Measurements from ENCODE around the gene UCK1. TPM values are rescaled to one million over a fixed set of nuclear protein-coding genes. Genes with fewer than 3 reads are reported as not detected.

Gene UCK1
- total RNA-seq, 1 donor from 2014 or later = 30.4 TPM

DNA sequence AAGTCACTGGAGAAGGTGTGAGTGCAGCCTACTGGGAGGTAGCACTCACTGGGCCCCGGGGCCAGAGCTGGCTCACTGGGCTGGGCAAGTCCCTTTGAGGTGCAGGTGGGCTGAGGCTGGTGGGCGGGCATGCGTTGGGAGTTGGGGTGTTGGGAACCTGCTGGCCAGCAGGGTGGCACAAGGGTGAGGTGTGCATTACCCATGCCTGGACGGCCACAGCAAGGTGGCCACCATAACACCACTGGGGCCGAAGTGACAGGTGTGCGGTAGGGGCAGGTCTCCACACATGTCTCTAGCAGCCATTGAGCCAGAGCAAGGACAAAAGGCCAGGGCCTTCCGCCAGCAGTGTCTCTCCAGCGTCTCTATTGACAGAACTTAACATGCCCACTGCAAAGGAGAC lies 36.8 kb upstream of the UCK1 start:
- no peaks in the 10 kb centered on the region for H3K27me3 Mint-ChIP-seq
- no peaks in the 10 kb centered on the region for H3K4me1 Mint-ChIP-seq
- intact Hi-C loops (cut with micrococcal nuclease) = loop anchor here (5.0 kb wide), 1 partner anchor 1199 kb away; no protein-coding TSS in a partner anchor
- TF ChIP-seq CTCF (IDR thresholded peaks at IDR 0.05) = no peak
- H3K36me3 Mint-ChIP-seq (ENCODE audit: low read depth) = peaks cover 45% of the 10 kb centered on the region
- ATAC-seq (ENCODE audit: low read depth) (no peak), DNase-seq (no peak)
- H3K9me3 Mint-ChIP-seq = no peaks in the 10 kb centered on the region
- ChIA-PET POLR2A (no interaction called here), CTCF (no interaction called here)
- H3K27ac Mint-ChIP-seq = peak overlapping the region; percentile 33
- H3K4me3 Mint-ChIP-seq = no peak overlapping the region

- no peaks in the 10 kb centered on the region for H3K4me1 Mint-ChIP-seq
- H3K4me3 Mint-ChIP-seq = no peak overlapping the region
- no peak for ATAC-seq (ENCODE audit: low read depth)
- peaks cover 34% of the 10 kb centered on the region for H3K36me3 Mint-ChIP-seq (ENCODE audit: low read depth)
- no peak for TF ChIP-seq CTCF (IDR thresholded peaks at IDR 0.05)
- no peak for DNase-seq
- POLR2A ChIA-PET = interaction anchor here (0.7 kb wide), 2 partner anchors 63 to 97 kb away, joined by 4 to 13 read pairs; no protein-coding TSS in a partner anchor
- no peaks in the 10 kb centered on the region for H3K27me3 Mint-ChIP-seq
- H3K9me3 Mint-ChIP-seq = no peaks in the 10 kb centered on the region
- intact Hi-C loops (cut with micrococcal nuclease) = loop anchor here (5.0 kb wide), 1 partner anchor 1201 kb away; no protein-coding TSS in a partner anchor
- CTCF ChIA-PET = no interaction called here
- H3K27ac Mint-ChIP-seq = no peak overlapping the region
Measured at GRCh38 chr9:131566158-131566557, 35.1 kb upstream of the UCK1 start.

DNA sequence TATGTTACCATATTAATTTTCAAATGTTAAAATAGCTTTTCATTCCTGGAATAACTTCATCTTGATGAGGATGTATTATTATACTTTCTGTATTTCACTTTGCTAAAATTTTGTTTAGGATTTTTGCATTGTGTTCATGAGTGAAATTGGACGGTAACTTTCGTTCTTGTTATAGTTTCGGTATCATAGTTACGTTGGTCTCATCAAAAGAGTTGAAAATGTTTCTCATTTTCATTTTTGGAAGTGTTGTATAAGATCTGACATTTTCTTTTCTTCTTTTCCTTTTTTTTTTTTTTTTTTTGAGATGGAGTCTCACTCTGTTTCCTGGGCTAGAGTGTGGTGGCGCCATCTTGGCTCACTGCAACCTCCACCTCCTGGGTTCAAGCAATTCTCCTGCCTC lies 34.3 kb upstream of the UCK1 start:
- intact Hi-C loops (cut with micrococcal nuclease) = loop anchor here (5.0 kb wide), 1 partner anchor 1202 kb away; no protein-coding TSS in a partner anchor
- no peak for ATAC-seq (ENCODE audit: low read depth)
- Mint-ChIP-seq H3K27ac (no peak overlapping the region), H3K27me3 (no peaks in the 10 kb centered on the region), H3K36me3 (ENCODE audit: low read depth) (peaks cover 30% of the 10 kb centered on the region), H3K9me3 (peaks cover 2% of the 10 kb centered on the region), H3K4me3 (no peak overlapping the region), H3K4me1 (no peaks in the 10 kb centered on the region)
- ChIA-PET CTCF (no interaction called here), POLR2A (interaction anchor here (0.6 to 0.7 kb wide), 3 partner anchors 27 to 96 kb away, joined by 3 to 13 read pairs (median 4); no protein-coding TSS in a partner anchor)
- no peak for TF ChIP-seq CTCF (IDR thresholded peaks at IDR 0.05)
- no peak for DNase-seq

DNA sequence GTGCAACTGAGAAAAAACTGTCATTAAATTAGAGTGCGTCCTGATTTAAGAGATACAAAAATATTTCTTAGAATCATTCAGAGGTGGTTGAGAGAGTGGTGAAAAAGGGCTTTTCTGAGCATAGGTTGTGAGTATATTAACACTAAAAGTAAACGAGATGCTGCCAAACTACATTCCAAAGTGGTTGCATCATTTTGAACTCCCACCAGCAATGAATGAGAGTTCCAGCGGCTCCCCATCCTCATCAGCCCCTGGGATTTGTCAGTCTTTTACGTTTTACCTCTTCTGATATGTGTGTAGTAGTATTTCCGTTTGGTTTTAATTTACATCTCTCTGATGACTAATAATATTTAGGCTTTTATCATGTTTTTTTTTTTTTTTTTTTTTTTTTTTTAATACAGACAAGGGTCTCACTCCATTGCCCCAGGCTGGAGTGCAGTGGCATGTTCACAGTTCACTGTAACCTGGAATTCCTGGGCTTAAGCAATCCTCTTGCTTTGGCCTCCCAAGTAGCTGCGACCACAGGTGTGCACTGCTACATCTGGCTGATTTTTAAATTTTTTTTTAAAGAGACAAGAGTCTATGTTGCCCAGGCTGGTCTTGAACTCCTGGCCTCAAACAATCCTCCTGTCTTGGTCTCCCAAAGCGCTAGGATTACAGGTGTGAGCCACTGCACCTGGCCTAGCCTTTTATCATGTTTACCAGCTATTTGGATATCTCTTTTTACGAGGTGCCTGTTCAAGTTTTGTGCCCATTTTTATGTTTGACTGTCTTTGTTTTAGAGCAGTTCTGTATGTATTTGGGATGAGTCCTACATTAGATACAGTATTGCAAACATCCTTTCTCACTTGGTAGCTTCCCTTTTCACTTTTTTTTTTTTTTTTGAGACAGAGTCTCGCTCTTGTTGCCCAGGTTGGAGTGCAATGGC lies 31.2 kb upstream of the UCK1 start:
- no peaks in the 10 kb centered on the region for H3K27me3 Mint-ChIP-seq
- TF ChIP-seq CTCF (IDR thresholded peaks at IDR 0.05) = no peak
- intact Hi-C loops (cut with micrococcal nuclease) = no loop called here
- no peaks in the 10 kb centered on the region for H3K4me1 Mint-ChIP-seq
- H3K4me3 Mint-ChIP-seq = no peak overlapping the region
- H3K27ac Mint-ChIP-seq = no peak overlapping the region
- ATAC-seq (ENCODE audit: low read depth) (no peak), DNase-seq (no peak)
- H3K36me3 Mint-ChIP-seq (ENCODE audit: low read depth) = peaks cover 9% of the 10 kb centered on the region
- ChIA-PET CTCF (no interaction called here), POLR2A (no interaction called here)
- peaks cover 2% of the 10 kb centered on the region for H3K9me3 Mint-ChIP-seq

DNA sequence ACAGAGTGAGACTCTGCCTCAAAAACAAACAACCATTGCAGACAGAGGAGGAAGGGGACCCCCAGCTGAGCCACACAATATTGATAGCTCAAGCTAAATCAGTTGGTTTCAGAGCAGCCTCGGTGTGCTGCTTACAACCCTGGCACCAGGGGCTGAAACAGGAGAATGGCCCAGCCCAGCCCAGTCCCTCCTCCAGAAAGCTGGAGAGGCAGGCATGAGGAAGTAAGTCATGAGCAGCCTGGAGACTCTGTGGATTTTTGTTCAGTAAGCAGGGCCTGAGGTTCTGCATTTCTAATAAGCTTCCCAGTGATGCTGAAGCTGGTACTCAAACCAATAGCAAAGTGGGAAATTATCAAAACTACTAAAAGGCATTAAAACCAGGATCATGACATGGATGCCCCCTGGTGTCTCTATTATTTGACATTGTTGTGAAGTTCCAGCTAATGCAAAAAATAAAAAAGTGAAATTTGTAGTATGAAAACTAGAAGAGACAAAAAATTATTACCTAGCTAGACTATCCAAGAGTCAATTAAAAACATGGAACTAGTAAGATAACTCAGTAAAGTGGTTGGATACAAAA lies 28.4 kb upstream of the UCK1 start:
- H3K4me1 Mint-ChIP-seq = no peaks in the 10 kb centered on the region
- peaks cover 2% of the 10 kb centered on the region for H3K9me3 Mint-ChIP-seq
- H3K27ac Mint-ChIP-seq = no peak overlapping the region
- no peak for TF ChIP-seq CTCF (IDR thresholded peaks at IDR 0.05)
- H3K27me3 Mint-ChIP-seq = peaks cover 15% of the 10 kb centered on the region
- DNase-seq (no peak), ATAC-seq (ENCODE audit: low read depth) (no peak)
- intact Hi-C loops (cut with micrococcal nuclease) = no loop called here
- ChIA-PET CTCF (interaction anchor here (0.6 kb wide), 1 partner anchor 186 kb away, joined by 3 read pairs; no protein-coding TSS in a partner anchor), POLR2A (interaction anchor here (0.6 to 0.8 kb wide), 2 partner anchors 21 to 73 kb away, joined by 3 read pairs; no protein-coding TSS in a partner anchor)
- peaks cover 2% of the 10 kb centered on the region for H3K36me3 Mint-ChIP-seq (ENCODE audit: low read depth)
- H3K4me3 Mint-ChIP-seq = no peak overlapping the region
